Heart right ventricle (tissue), 16 donors: ENCODE measurements around the gene HCFC1. TPM values are rescaled to one million over a fixed set of nuclear protein-coding genes. Genes with fewer than 3 reads are reported as not detected.
A peak's percentile ranks its signal among the peaks of the same experiment; 100 is the strongest.

Experiments used
- ATAC-seq, 8 donors: fragments of 200-7000 bp; cut with Tn5 transposase; one replicate each; pipeline ENCODE4 v1.9.1; 2020; ENCODE audit warnings: mild to moderate bottlenecking in 8 of 8, moderate library complexity in 8 of 8, moderate number of reproducible peaks in 1 of 8
- DNase-seq, 2 donors: peaks; one replicate each; pipeline ENCODE4 v3.0.0-alpha.2; 2020
- H3K27ac ChIP-seq, 10 donors: fragments of 200-600 bp; sonication (generic) in 2 of 10; one replicate each; pipeline versions ENCODE4 v1.5.0 to v1.8.0; 2020 to 2022; ENCODE audit warnings: mild to moderate bottlenecking in 3 of 10
- H3K27me3 ChIP-seq, 7 donors: fragments of 200-600 bp; one replicate each; pipeline ENCODE4 v1.8.0; 2021 to 2022; ENCODE audit warnings: mild to moderate bottlenecking in 2 of 7
- H3K36me3 ChIP-seq, 9 donors: fragments of 200-600 bp; sonication (generic) in 1 of 9; one replicate each; pipeline versions ENCODE4 v1.5.0 to v1.8.0; 2020 to 2022; ENCODE audit warnings: mild to moderate bottlenecking in 2 of 9
- H3K4me1 ChIP-seq, 9 donors: fragments of 200-600 bp; sonication (generic) in 1 of 9; one replicate each; pipeline versions ENCODE4 v1.5.0 to v1.8.0; 2020 to 2022; ENCODE audit warnings: mild to moderate bottlenecking in 4 of 9
- H3K4me3 ChIP-seq, 10 donors: fragments of 200-600 bp; sonication (generic) in 2 of 10; one replicate each; pipeline versions ENCODE4 v1.5.0 to v1.8.0; 2020 to 2022; ENCODE audit warnings: mild to moderate bottlenecking in 7 of 10, moderate library complexity in 2 of 10
- H3K9me3 ChIP-seq, 11 donors: fragments of 200-600 bp in 10 of 11; sonication (generic) in 2 of 11; one replicate each; pipeline versions ENCODE4 v1.5.0 to v1.8.0; 2013 to 2022; ENCODE audit warnings: mild to moderate bottlenecking in 2 of 11, control low read depth in 1 of 11, moderate library complexity in 1 of 11
- CTCF ChIP-seq, 9 donors: fragments of 200-600 bp; sonication (generic) in 2 of 9; IDR thresholded peaks; one replicate each; pipeline versions ENCODE4 v1.5.0 to v1.8.0; 2021 to 2022; ENCODE audit warnings: antibody characterized with exemption in 9 of 9, mild to moderate bottlenecking in 5 of 9, moderate library complexity in 1 of 9
- WGBS, 2 donors: extraction: QIAGEN DNeasy Blood & Tissue Kit; methylation state at CpG; one replicate each; pipeline ENCODE4 v1.1.7; 2013; ENCODE audit warnings: inconsistent platforms in 1 of 2; 5-methylcytosine and 5-hydroxymethylcytosine counted together
- intact Hi-C, 10 donors: fragments of 100-400 bp; cut with DNase I; formaldehyde crosslinking; loops; one replicate each; pipeline versions ENCODE4 v1.11.1 to v1.14.2; 2022
- polyA plus RNA-seq, 2 donors: library from polyadenylated mRNA; stranded (reverse); fragments of 200-250 nt; gene quantifications; one replicate each; pipeline ENCODE4 v1.2.3, GENCODE V29; 2013
- total RNA-seq, 10 donors: library from RNA; stranded (reverse); fragmentation: NEBNext Ultra II Directional in 3 of 10; extraction: Animal tissue kit (Norgen Biotek cat#: 25700) in 3 of 10; gene quantifications; one replicate each; pipeline versions ENCODE4 v1.2.1 to v1.2.4, GENCODE V29; 2021 to 2023
- donor health status: Arrhythmogenic right ventricular cardiomyopathy.
- donor health status: ischemic (EF 13 %, LVEDD 7.1; RV severe dilation, severe dysfunction).
- donor health status: healthy with polysubstance abuse.
- donor health status: DM: no; HTN: yes; CAD: no.
- donor health status: DM: no; HTN: no; CAD: no.
- donor health status: ischemic (EF 25% LVEDD 6.9; RV normal size, moderate dysfunction).
- donor health status: ischemic (EF 25% LVEDD 5.7; RV mildly dilated, moderate dysfunction).
- donor health status: healthy.
- donor health status: DM: yes; HTN: yes; CAD: no.
- donor health status: Ischemic cardiomyopathy.
- donor health status: ischemic (EF 35%, LVEDD 5.7; RV mildly dilated, moderate dysfunction).
- donor health status: nonischemic (EF 11% LVEDD 7.7; RV severe dilation, severe dysfunction).
- donor health status: DM: yes; HTN: yes; CAD: no.
- donor health status: PGD.
- donor health status: ischemic (EF 29% LVEDD 5.4; RV normal size, mild dysfunction).
- donor health status: nonischemic (EF 23%, LVEDD 6.1; RV moderate dilation, normal function).

The HCFC1 gene
- total and polyA plus RNA-seq, 12 donors: 12.3 to 41.6 (median 31.2) TPM

DNA sequence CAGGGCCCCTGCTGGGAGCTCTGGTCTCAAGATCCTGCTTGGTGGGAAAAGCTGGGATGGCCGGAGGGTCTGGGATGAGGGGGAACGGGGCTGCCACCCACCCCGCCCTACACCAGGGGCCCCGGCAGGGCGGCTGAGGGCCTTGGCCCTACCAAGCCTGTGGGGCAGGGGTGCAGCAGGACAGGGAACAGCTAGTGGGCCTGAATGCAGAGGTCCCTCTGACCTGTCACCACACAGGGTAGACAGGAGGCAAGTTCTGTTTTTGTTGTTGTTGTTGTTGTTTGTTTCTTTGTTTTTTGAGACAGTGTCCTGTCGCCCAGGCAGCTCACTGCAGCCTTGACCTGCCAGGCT is 26.8 kb downstream of the HCFC1 start:
- peaks cover 0 to 51% (median 11%) of the 10 kb centered on the region in 9 donors for H3K4me1 ChIP-seq
- peak overlapping the region in 9 of 10 donors; percentile 16 to 54 (median 42) for H3K4me3 ChIP-seq
- no peaks in the 10 kb centered on the region for H3K9me3 ChIP-seq
- WGBS, 2 donors: 46 to 54% methylated on average over 6 of the region's 6 CpGs
- TF ChIP-seq CTCF (IDR thresholded peaks at IDR 0.05): no peak
- intact Hi-C loops: loop anchor here in 2 of 10 donors (5.0 to 10.0 kb wide), 2 partner anchors 150 to 182 kb away; partner anchors contain the start of genes IDH3G (in 1 of the 2), PLXNB3 (in 1 of the 2) and SSR4 (in 1 of the 2)
- H3K27ac ChIP-seq: peak overlapping the region in 6 of 10 donors; percentile 15 to 82 (median 30)
- no peak for DNase-seq
- H3K27me3 ChIP-seq: peaks cover 0 to 53% (median 0%) of the 10 kb centered on the region in 7 donors
- peak in 3 of 8 donors; percentile 5 to 12 (median 8) for ATAC-seq
- H3K36me3 ChIP-seq: peaks cover 0 to 19% (median 0%) of the 10 kb centered on the region in 9 donors

- ATAC-seq: peak; percentile 18 to 66 (median 46)
- intact Hi-C loops: loop anchor here in 1 of 10 donors (10.0 kb wide), 1 partner anchor 149 kb away; the partner anchor contains the start of genes IDH3G and SSR4
- peak; percentile 39 to 64 for DNase-seq
- 13 to 23% methylated on average over 26 to 29 of the region's 31 CpGs for WGBS, 2 donors
- H3K27ac ChIP-seq: peak within 1 kb of the TSS in 6 of 10 donors; percentile 15 to 82 (median 37)
- no peaks in the 10 kb centered on the region for H3K9me3 ChIP-seq
- peaks cover 0 to 14% (median 0%) of the 10 kb centered on the region in 9 donors for H3K36me3 ChIP-seq
- no peak for TF ChIP-seq CTCF (IDR thresholded peaks at IDR 0.05)
- peak within 1 kb of the TSS in 9 of 10 donors; percentile 16 to 54 (median 42) for H3K4me3 ChIP-seq
- peaks cover 0 to 46% (median 11%) of the 10 kb centered on the region in 9 donors for H3K4me1 ChIP-seq
- peaks cover 0 to 53% (median 0%) of the 10 kb centered on the region in 7 donors for H3K27me3 ChIP-seq
These were observed 27.3 kb downstream of the HCFC1 start, which contains the start of gene RENBP for GRCh38 chrX:153944140-153944799. Gene RENBP (minus strand): TSS chrX:153944643. CDS start chrX:153944610, 33 bp downstream.

DNA sequence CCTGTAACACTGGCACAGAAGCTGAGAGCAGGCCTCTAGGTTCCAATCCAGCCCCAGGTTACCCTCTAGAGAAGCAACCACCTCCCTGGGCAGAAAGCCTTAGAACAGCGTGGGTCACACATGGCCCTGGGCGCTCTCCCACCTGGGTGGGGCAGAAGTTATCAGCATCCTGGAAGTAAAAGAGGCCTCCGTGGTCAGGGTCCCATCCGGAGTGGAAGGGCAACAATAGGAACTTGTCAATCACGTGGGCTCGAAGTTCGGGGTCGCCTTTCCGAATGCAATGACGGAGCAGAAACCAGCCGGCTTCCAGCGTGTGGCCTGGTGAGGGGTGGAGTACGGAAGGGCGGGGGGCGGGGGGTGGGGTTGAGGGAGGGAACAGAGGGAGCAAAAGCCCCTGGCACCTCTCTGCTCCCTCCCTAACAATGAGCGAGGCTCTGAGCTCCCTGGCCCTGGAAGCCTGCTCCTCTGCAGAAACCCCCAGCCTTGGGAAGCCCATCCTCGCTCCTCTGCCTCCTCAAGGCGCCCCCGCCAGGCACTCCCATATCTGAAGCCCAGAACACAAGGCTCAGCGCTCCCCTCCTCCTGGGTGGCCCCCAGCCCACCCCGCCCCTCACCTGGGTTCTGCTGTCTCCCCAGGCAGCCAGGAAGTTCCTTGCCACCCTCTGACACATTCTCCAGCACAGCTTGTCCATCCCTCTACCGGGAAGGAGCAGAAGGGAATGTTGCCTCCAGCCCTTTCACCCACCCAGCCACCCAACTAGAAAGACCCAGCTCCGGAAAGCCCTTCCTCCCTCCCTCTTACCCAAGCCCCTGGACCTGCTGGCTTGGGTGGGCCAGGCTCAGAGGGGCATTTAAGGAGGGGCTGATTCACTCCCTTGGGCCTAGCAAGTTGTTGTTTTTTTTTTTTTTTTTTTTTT is 30.0 kb downstream of the HCFC1 start:
- intact Hi-C loops: loop anchor here in 1 of 10 donors (10.0 kb wide), 1 partner anchor 147 kb away; the partner anchor contains the start of genes IDH3G and SSR4
- Histone ChIP-seq H3K27ac (peak overlapping the region in 6 of 10 donors; percentile 10 to 69 (median 34)), H3K27me3 (peaks cover 0 to 64% (median 0%) of the 10 kb centered on the region in 7 donors), H3K36me3 (no peaks in the 10 kb centered on the region), H3K4me3 (peak overlapping the region in 3 of 10 donors; percentile 14 to 23 (median 18)), H3K4me1 (peaks cover 0 to 29% (median 0%) of the 10 kb centered on the region in 9 donors), H3K9me3 (no peaks in the 10 kb centered on the region)
- no peak for TF ChIP-seq CTCF (IDR thresholded peaks at IDR 0.05)
- peak in 3 of 8 donors; percentile 5 to 50 (median 36) for ATAC-seq
- DNase-seq: no peak
- WGBS, 2 donors: 52 to 60% methylated on average over 21 to 23 of the region's 23 CpGs

- intact Hi-C loops: no loop called here
- Histone ChIP-seq H3K4me3 (no peak overlapping the region), H3K27me3 (peaks cover 0 to 68% (median 0%) of the 10 kb centered on the region in 7 donors), H3K4me1 (peaks cover 0 to 29% (median 4%) of the 10 kb centered on the region in 9 donors), H3K9me3 (no peaks in the 10 kb centered on the region), H3K27ac (no peak overlapping the region), H3K36me3 (no peaks in the 10 kb centered on the region)
- no peak for ATAC-seq
- DNase-seq: no peak
- no peak for TF ChIP-seq CTCF (IDR thresholded peaks at IDR 0.05)
- 69 to 77% methylated on average over 7 of the region's 7 CpGs for WGBS, 2 donors
These were observed 32.0 kb downstream of the HCFC1 start for GRCh38 chrX:153939573-153939972.
